Neural progenitor cell (in vitro differentiated cells): ENCODE results near the gene PRRX2.

Experiments used
- CTCF ChIP-seq: fragments of 200-600 bp; sonication (generic); IDR thresholded peaks from 2 replicates; pipeline ENCODE4 v1.5.1; 2017; ENCODE audit warnings: antibody characterized with exemption, mild to moderate bottlenecking
- EZH2 ChIP-seq: fragments of 200-600 bp; sonication (generic); IDR thresholded peaks from 2 replicates; pipeline ENCODE4 v1.6.1; 2017; ENCODE audit warnings: antibody characterized with exemption, mild to moderate bottlenecking, moderate library complexity
- EZH2phosphoT487 ChIP-seq: fragments of 200-600 bp; sonication (generic); IDR thresholded peaks from 2 replicates; pipeline ENCODE4 v1.6.1; 2017; ENCODE audit warnings: antibody characterized with exemption

GRCh38 chr9:129672702-129673101 lies 7.3 kb downstream of the PRRX2 start:
- no peak for TF ChIP-seq CTCF
- no peak for TF ChIP-seq EZH2
- TF ChIP-seq EZH2phosphoT487, result no peak
